AG04450 (cell line): ENCODE data around the gene ABCF3. TPM values are rescaled to one million over a fixed set of nuclear protein-coding genes. Genes with fewer than 3 reads are reported as not detected.

Source experiments
- CTCF ChIA-PET: fragments of 300-600, 350-600 bp; formaldehyde crosslinking; extraction: SDS; loops from one replicate; lab custom pipeline; 2022; ENCODE audit warnings: antibody characterized with exemption, inconsistent platforms; lab: Charles Lee
- POLR2A ChIA-PET: fragments of 350-600 bp; formaldehyde crosslinking; extraction: SDS; loops from one replicate; lab custom pipeline; 2021; ENCODE audit warnings: antibody characterized with exemption, inconsistent platforms; lab: Yijun Ruan, JAX
- DNase-seq: peaks from one replicate; pipeline ENCODE4 v3.0.0-alpha.2; 2011; ENCODE audit warnings: low read depth, low spot score
- H3K27ac ChIP-seq: one replicate; pipeline ENCODE4 v1.5.1; 2012; ENCODE audit warnings: low read depth, low read length, control low read depth
- H3K27me3 ChIP-seq: one replicate; pipeline ENCODE4 v1.6.0; 2012; ENCODE audit warnings: low read length; ENCODE audit not compliant: control insufficient read depth, insufficient read depth
- H3K4me3 ChIP-seq: 2 replicates; pipeline ENCODE4 v1.5.1; 2011; ENCODE audit warnings: mild to moderate bottlenecking, low read depth, low read length, control low read depth
- H3K9me3 ChIP-seq: 2 replicates; pipeline ENCODE4 v1.5.1; 2012; ENCODE audit warnings: low read length; ENCODE audit not compliant: control insufficient read depth, insufficient read depth
- CTCF ChIP-seq: IDR thresholded peaks from 2 replicates; pipeline ENCODE4 v1.5.1; 2011; ENCODE audit warnings: low read depth, low read length, control low read depth, inconsistent platforms
- polyA plus RNA-seq: library from polyadenylated mRNA; depleted of rRNA; stranded (reverse); fragments of >200 nt; gene quantifications from 2 replicates; pipeline ENCODE4 v1.2.3, GENCODE V29; 2011

The ABCF3 gene
- polyA plus RNA-seq, 1 experiment = 43.1 TPM

DNA sequence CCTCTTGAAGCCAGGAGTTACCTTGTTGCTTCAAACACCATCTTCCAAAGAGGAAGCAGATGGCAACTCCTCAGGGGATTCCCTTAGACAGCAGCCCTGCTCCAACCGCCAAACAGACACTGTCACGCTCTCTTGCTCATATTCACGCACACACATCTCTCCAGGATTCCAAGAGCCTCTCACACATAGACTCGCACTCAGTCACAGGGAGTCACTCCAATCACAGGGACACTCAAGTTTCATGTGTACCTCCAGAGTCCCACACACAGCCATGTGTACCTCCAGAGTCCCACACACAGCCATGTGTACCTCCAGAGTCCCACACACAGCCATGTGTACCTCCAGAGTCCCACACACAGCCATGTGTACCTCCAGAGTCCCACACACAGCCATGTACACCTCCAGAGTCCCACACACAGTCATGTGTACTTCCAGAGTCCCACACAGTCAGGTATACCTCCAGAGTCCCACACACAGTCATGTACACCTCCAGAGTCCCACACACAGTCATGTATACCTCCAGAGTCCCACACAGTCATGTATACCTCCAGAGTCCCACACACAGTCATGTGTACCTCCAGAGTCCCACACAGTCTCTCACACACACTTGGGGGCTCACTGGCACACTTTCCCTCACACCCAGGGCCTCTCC is 49.5 kb downstream of the ABCF3 start:
- peaks cover 3% of the 10 kb centered on the region; the same call in 1 of the 2 replicates for H3K9me3 ChIP-seq
- DNase-seq = no peak
- POLR2A ChIA-PET = no interaction called here
- H3K4me3 ChIP-seq = no peak overlapping the region
- TF ChIP-seq CTCF = no peak
- no peak overlapping the region for H3K27ac ChIP-seq
- H3K27me3 ChIP-seq = peaks cover 42% of the 10 kb centered on the region
- CTCF ChIA-PET = interaction anchor here (0.7 kb wide), 1 partner anchor 14 kb away, joined by 3 read pairs; the partner anchor contains the start of gene EEF1AKMT4

DNA sequence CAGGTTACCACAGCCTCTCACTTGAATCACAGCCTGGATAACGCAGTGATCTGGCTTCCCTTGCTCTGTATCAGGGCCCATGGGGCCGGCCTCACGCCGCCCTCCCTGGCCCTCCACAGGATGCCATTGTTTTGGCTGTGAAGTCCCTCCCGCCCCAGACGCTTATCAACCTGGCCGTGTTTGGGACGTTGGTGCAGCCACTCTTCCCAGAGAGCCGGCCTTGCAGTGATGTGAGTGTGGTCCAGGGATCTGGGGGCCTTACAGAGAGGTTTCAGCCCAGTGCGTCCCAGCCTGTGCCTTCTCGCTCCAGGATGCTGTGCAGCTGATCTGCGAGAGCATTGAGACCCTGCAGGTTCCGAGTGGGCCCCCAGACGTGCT is 50.0 kb downstream of the ABCF3 start:
- CTCF ChIA-PET = interaction anchor here (0.6 to 0.7 kb wide), 2 partner anchors 14 to 217 kb away, joined by 3 read pairs; partner anchors contain the start of gene EEF1AKMT4
- Histone ChIP-seq H3K27ac (no peak overlapping the region), H3K27me3 (peaks cover 40% of the 10 kb centered on the region), H3K9me3 (peaks cover 3% of the 10 kb centered on the region; the same call in 1 of the 2 replicates), H3K4me3 (no peak overlapping the region)
- DNase-seq = no peak
- POLR2A ChIA-PET = no interaction called here
- no peak for TF ChIP-seq CTCF

DNA sequence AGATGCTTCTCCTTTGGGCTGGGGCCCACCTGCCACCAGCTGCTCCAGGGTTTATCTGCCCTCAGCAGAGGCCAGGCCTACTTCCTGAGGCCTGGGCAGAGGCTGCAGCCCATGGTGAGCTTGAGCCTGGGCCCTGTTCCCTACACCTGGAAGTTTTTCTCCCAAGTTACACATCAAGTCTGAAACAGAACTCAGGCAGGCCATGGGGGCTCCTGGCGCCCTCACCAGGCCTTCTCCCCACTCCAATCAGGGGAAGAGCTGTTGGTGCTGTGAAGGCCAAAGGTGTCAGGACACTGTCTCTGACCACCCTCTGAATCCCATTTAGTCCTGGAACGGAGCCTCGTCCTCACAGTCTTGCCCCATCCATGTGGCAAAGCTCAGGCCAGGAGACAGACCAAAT is 50.6 kb downstream of the ABCF3 start:
- no peak for DNase-seq
- ChIA-PET CTCF (interaction anchor here (0.6 to 2.8 kb wide), 4 partner anchors 9 to 218 kb away, joined by 3 to 12 read pairs (median 4); partner anchors contain the start of gene EEF1AKMT4), POLR2A (no interaction called here)
- peaks cover 34% of the 10 kb centered on the region for H3K27me3 ChIP-seq
- peaks cover 3% of the 10 kb centered on the region; the same call in 1 of the 2 replicates for H3K9me3 ChIP-seq
- H3K4me3 ChIP-seq = no peak overlapping the region
- no peak overlapping the region for H3K27ac ChIP-seq
- no peak for TF ChIP-seq CTCF

DNA sequence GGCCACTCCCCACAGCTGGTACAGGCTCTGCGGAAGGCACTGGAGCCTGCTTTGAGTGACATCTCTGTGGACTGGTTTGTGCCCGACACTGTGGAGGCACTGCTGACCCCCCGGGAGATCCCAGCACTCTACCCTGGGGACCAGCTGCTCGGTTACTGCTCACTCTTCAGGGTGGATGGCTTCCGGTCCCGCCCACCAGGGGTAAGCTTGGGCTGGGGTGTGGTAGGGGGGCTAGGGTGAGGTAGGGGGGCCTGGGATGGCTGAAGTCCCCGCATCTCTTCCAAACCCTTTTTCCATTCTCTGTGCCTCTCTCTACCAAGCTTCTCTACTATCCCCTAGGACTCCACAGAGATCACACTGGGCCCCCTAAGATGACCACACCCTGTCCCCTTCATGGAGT is 51.2 kb downstream of the ABCF3 start:
- ChIA-PET POLR2A (no interaction called here), CTCF (interaction anchor here (1.6 to 2.8 kb wide), 2 partner anchors 10 to 13 kb away, joined by 6 to 12 read pairs; partner anchors contain the start of gene EEF1AKMT4)
- H3K9me3 ChIP-seq = peaks cover 3% of the 10 kb centered on the region; the same call in 1 of the 2 replicates
- no peak for TF ChIP-seq CTCF
- H3K27ac ChIP-seq = no peak overlapping the region
- DNase-seq = no peak
- peaks cover 28% of the 10 kb centered on the region for H3K27me3 ChIP-seq
- no peak overlapping the region for H3K4me3 ChIP-seq

DNA sequence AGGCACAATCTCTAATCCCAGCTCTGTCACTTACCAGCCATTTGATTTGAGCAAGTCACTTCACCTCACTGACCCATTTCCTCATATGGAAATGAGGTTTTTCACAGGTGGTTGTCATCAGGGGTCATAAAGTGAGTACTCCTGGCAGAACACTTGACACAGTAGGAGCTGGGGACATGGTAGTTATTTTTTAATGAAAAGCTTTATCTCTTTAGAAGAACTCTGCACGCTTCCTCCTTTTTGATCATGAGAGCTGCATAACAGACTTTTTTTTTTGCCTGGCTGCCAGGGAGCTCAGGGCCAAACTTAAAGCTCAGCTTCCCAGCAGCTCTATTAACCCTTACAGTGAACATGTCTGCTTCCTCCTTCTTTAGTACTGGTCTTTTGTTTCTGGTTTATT is 51.8 kb downstream of the ABCF3 start:
- ChIA-PET CTCF (interaction anchor here (0.5 to 2.8 kb wide), 3 partner anchors 10 to 21 kb away, joined by 3 to 12 read pairs (median 6); partner anchors contain the start of gene EEF1AKMT4), POLR2A (no interaction called here)
- Histone ChIP-seq H3K9me3 (peaks cover 3% of the 10 kb centered on the region; the same call in 1 of the 2 replicates), H3K4me3 (no peak overlapping the region), H3K27ac (no peak overlapping the region), H3K27me3 (peaks cover 22% of the 10 kb centered on the region)
- no peak for TF ChIP-seq CTCF
- no peak for DNase-seq
